OCI-LY3 (cell line): Measurements from ENCODE around the gene KCNAB1.

Experiments used
- H2AFZ ChIP-seq: fragments of 200-600, 300-600 bp; shearing (Covaris generic); 2 replicates; pipeline ENCODE4 v1.6.0; 2014; ENCODE audit warnings: antibody characterized with exemption, low read depth, low read length
- H3K27ac ChIP-seq: fragments of 200-600, 300-600 bp; sonication (generic); 2 replicates; pipeline ENCODE4 v1.5.1; 2014; ENCODE audit warnings: mild to moderate bottlenecking, low read length, moderate library complexity, mixed read lengths
- H3K27me3 ChIP-seq: fragments of 200-600, 300-600 bp; sonication (generic); 2 replicates; pipeline ENCODE4 v1.6.1; 2014; ENCODE audit warnings: low read depth, low read length, mixed read lengths
- H3K36me3 ChIP-seq: fragments of 200-600, 300-600 bp; sonication (generic); replicated peaks from 2 replicates; pipeline ENCODE3; 2014; ENCODE audit warnings: low read depth, low read length, mixed read lengths
- H3K4me1 ChIP-seq: fragments of 300-600, 200-600 bp; sonication (generic); 2 replicates; pipeline ENCODE4 v1.6.1; 2014; ENCODE audit warnings: low read length, mixed read lengths
- H3K4me2 ChIP-seq: fragments of 200-600, 300-600 bp; sonication (generic); 2 replicates; pipeline ENCODE4 v1.6.1; 2014; ENCODE audit warnings: low read length, mixed read lengths
- H3K4me3 ChIP-seq: fragments of 300-600, 200-600 bp; sonication (generic); 2 replicates; pipeline ENCODE4 v1.5.1; 2014; ENCODE audit warnings: antibody characterized with exemption, mild to moderate bottlenecking, low read length, moderate library complexity
- H3K79me2 ChIP-seq: fragments of 300-600, 200-600 bp; shearing (Covaris generic); 2 replicates; pipeline ENCODE4 v1.6.1; 2014; ENCODE audit warnings: mild to moderate bottlenecking, low read length, mixed read lengths
- H3K9ac ChIP-seq: fragments of 300-600, 200-600 bp; shearing (Covaris generic); 2 replicates; pipeline ENCODE4 v1.6.0; 2014; ENCODE audit warnings: mild to moderate bottlenecking, low read length, moderate library complexity
- H3K9me3 ChIP-seq: fragments of 200-600, 300-600 bp; shearing (Covaris generic); 2 replicates; pipeline ENCODE4 v1.6.1; 2014; ENCODE audit warnings: low read length, mixed read lengths; ENCODE audit not compliant: insufficient read depth
- H4K20me1 ChIP-seq: fragments of 200-600, 300-600 bp; sonication (generic); 2 replicates; pipeline ENCODE4 v1.6.1; 2016; ENCODE audit warnings: low read length, mixed read lengths; ENCODE audit not compliant: insufficient read depth
- EZH2phosphoT487 ChIP-seq: fragments of 200-600 bp; shearing (Covaris generic); IDR thresholded peaks from 2 replicates; pipeline ENCODE4 v1.6.1; 2018; ENCODE audit warnings: antibody characterized with exemption, mixed run types, low read depth
- TF ChIP-seq, protein P1 (sequence below): fragments of 200-600, 300-600 bp; sonication (generic); IDR thresholded peaks from 2 replicates; pipeline ENCODE4 v1.5.1; 2014; ENCODE audit warnings: antibody characterized with exemption, low read length, low read depth

The KCNAB1 gene

DNA sequence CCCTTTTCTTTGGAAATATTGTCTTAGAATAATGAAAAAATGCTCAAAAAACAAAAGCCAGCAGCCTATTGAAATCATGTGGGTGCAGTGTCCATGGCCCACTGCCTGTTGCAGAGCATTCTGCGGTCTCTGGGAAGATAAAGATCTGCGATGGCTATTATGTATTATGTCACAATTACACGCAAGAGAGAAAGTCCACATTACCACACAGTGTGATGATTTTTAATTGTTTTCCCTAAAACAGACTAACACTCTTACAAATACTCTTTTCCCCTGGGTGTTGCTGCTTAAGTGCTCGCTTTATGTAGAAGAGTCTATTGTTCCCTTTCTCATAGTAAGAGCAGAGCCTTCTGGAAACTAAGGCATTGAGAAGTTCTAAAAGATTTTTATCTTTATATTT, 402.3 kb downstream of the KCNAB1 start:
- Histone ChIP-seq H3K4me2 (no peak overlapping the region), H3K36me3 (no peaks in the 10 kb centered on the region), H3K4me1 (peaks cover 13% of the 10 kb centered on the region), H3K79me2 (no peaks in the 10 kb centered on the region), H3K27ac (no peak overlapping the region), H3K4me3 (no peak overlapping the region), H2AFZ (no peak overlapping the region), H4K20me1 (no peaks in the 10 kb centered on the region), H3K27me3 (peaks cover 7% of the 10 kb centered on the region), H3K9me3 (no peaks in the 10 kb centered on the region), H3K9ac (no peak overlapping the region)
- TF ChIP-seq, protein P1, sequence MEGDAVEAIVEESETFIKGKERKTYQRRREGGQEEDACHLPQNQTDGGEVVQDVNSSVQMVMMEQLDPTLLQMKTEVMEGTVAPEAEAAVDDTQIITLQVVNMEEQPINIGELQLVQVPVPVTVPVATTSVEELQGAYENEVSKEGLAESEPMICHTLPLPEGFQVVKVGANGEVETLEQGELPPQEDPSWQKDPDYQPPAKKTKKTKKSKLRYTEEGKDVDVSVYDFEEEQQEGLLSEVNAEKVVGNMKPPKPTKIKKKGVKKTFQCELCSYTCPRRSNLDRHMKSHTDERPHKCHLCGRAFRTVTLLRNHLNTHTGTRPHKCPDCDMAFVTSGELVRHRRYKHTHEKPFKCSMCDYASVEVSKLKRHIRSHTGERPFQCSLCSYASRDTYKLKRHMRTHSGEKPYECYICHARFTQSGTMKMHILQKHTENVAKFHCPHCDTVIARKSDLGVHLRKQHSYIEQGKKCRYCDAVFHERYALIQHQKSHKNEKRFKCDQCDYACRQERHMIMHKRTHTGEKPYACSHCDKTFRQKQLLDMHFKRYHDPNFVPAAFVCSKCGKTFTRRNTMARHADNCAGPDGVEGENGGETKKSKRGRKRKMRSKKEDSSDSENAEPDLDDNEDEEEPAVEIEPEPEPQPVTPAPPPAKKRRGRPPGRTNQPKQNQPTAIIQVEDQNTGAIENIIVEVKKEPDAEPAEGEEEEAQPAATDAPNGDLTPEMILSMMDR: no peak
- no peak for TF ChIP-seq EZH2phosphoT487

DNA sequence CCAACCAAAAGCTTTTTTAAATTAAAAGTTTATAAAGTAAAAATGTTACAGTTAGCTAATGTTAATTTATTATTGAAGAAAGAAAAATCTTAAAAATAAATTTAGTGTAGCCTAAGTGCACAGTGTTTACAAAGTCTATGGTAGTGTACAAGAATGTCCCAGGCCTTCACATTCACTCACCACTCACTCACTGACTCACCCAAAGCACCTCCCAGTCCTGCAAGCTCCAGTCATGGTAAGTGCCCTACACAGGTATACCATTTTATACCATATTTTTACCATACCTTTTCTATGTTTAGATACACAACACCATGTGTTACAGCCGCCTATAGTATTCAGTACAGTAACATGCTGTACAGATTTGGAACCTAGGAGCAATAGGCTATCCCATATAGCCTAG, 405.4 kb downstream of the KCNAB1 start:
- Histone ChIP-seq H2AFZ (no peak overlapping the region), H3K79me2 (no peaks in the 10 kb centered on the region), H3K4me1 (no peaks in the 10 kb centered on the region), H3K27ac (no peak overlapping the region), H3K36me3 (no peaks in the 10 kb centered on the region), H3K4me3 (no peak overlapping the region), H3K27me3 (no peaks in the 10 kb centered on the region), H4K20me1 (no peaks in the 10 kb centered on the region), H3K9ac (no peak overlapping the region), H3K4me2 (no peak overlapping the region), H3K9me3 (no peaks in the 10 kb centered on the region)
- TF ChIP-seq, protein P1: no peak
- no peak for TF ChIP-seq EZH2phosphoT487

DNA sequence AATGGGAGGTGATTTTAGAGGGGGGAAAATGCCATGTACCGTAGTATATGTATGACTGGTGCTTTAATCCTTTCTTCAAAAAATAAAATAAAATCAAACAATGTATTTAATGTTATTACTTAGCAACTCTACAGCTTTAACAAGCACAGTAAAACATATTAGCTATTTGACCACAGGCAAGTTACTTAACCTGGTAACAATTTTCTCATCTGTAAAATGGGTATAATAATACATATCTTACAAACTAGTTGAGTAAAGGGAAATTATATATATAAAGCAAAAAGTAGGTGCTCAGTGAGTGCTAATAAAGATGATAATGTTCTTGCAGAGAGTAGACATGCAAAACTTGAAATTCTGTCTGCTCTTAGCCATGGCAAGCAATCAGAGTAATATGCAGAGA, 406.7 kb downstream of the KCNAB1 start:
- no peak overlapping the region for H3K27ac ChIP-seq
- H3K27me3 ChIP-seq: no peaks in the 10 kb centered on the region
- no peak overlapping the region for H3K9ac ChIP-seq
- no peaks in the 10 kb centered on the region for H4K20me1 ChIP-seq
- no peaks in the 10 kb centered on the region for H3K36me3 ChIP-seq
- TF ChIP-seq, protein P1: no peak
- TF ChIP-seq EZH2phosphoT487: no peak
- no peak overlapping the region for H3K4me3 ChIP-seq
- no peak overlapping the region for H3K4me2 ChIP-seq
- no peaks in the 10 kb centered on the region for H3K79me2 ChIP-seq
- H3K4me1 ChIP-seq: no peaks in the 10 kb centered on the region
- no peaks in the 10 kb centered on the region for H3K9me3 ChIP-seq
- no peak overlapping the region for H2AFZ ChIP-seq

DNA sequence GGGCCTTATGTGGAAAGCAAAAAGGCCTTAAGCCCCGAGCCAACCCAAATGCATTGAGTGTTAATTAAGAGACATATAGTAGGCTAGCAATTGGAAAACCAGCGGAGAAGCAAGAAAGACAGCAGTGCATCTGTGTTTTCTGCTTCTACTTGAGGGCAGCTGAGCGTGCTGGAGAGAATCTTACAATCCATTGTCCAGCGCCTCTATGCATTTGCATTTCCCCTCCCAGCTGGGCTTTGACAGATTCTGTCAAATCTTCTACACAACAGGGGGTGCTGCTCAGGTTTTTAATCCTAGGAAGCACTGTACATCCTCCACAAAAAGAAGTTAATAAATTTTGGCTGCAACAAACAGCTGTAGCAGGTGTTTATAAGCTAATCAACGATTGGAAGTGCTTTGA, 410.6 kb downstream of the KCNAB1 start:
- Histone ChIP-seq H3K79me2 (no peaks in the 10 kb centered on the region), H3K9me3 (no peaks in the 10 kb centered on the region), H4K20me1 (no peaks in the 10 kb centered on the region), H3K27me3 (no peaks in the 10 kb centered on the region), H3K4me2 (no peak overlapping the region), H3K9ac (no peak overlapping the region), H2AFZ (no peak overlapping the region), H3K4me1 (no peaks in the 10 kb centered on the region), H3K36me3 (no peaks in the 10 kb centered on the region), H3K4me3 (no peak overlapping the region), H3K27ac (no peak overlapping the region)
- TF ChIP-seq, protein P1: no peak
- no peak for TF ChIP-seq EZH2phosphoT487
